HEK293T (cell line): ENCODE measurements around the gene ASB18.

Experiments used
- CTCF ChIA-PET: fragments of 350-600 bp; formaldehyde crosslinking; extraction: SDS; loops from one replicate; lab custom pipeline; 2021; ENCODE audit warnings: antibody characterized with exemption, inconsistent platforms; lab: Yijun Ruan, JAX
- POLR2A ChIA-PET: fragments of 350-600 bp; formaldehyde crosslinking; extraction: SDS; loops from one replicate; lab custom pipeline; 2020; ENCODE audit warnings: antibody characterized with exemption, inconsistent platforms; lab: Yijun Ruan, JAX
- DNase-seq: peaks from one replicate; pipeline ENCODE4 v3.0.0; 2012; ENCODE audit warnings: mixed read lengths; ENCODE audit errors: extremely low spot score
- ARNT ChIP-seq: fragments of 450-650 bp; IDR thresholded peaks from 2 replicates; pipeline ENCODE4 v1.6.1; 2017; ENCODE audit warnings: mild to moderate bottlenecking
- BHLHE40 ChIP-seq: fragments of 450-650 bp; IDR thresholded peaks from 2 replicates; pipeline ENCODE4 v1.6.1; 2016; ENCODE audit warnings: mild to moderate bottlenecking, moderate library complexity, borderline replicate concordance
- CTBP1 ChIP-seq: fragments of 450-650 bp; IDR thresholded peaks from 2 replicates; pipeline ENCODE4 v1.6.1; 2016; ENCODE audit warnings: borderline replicate concordance
- ELF4 ChIP-seq: fragments of 450-650 bp; IDR thresholded peaks from 2 replicates; pipeline ENCODE4 v1.6.1; 2017; ENCODE audit warnings: antibody characterized with exemption
- FOXA1 ChIP-seq: fragments of 450-650 bp; IDR thresholded peaks from 2 replicates; pipeline ENCODE4 v1.6.1; 2016; ENCODE audit warnings: mild to moderate bottlenecking
- FOXK2 ChIP-seq: fragments of 450-650 bp; IDR thresholded peaks from 2 replicates; pipeline ENCODE4 v1.6.1; 2016; ENCODE audit warnings: mild to moderate bottlenecking
- FOXM1 ChIP-seq: fragments of 450-650 bp; IDR thresholded peaks from 2 replicates; pipeline ENCODE4 v1.6.1; 2017; ENCODE audit warnings: mild to moderate bottlenecking, borderline replicate concordance
- HDGF ChIP-seq: fragments of 450-650 bp; IDR thresholded peaks from 2 replicates; pipeline ENCODE4 v1.6.1; 2017; ENCODE audit warnings: antibody characterized with exemption, borderline replicate concordance
- L3MBTL2 ChIP-seq: fragments of 450-650 bp; conservative IDR thresholded peaks from 2 replicates; pipeline ENCODE4 v1.6.1; 2016; ENCODE audit warnings: mild to moderate bottlenecking
- LEF1 ChIP-seq: fragments of 450-650 bp; IDR thresholded peaks from 2 replicates; pipeline ENCODE4 v1.6.1; 2017; ENCODE audit warnings: mild to moderate bottlenecking, borderline replicate concordance
- NFRKB ChIP-seq: fragments of 450-650 bp; IDR thresholded peaks from 2 replicates; pipeline ENCODE4 v1.6.1; 2016; ENCODE audit warnings: mild to moderate bottlenecking, moderate library complexity
- PKNOX1 ChIP-seq: fragments of 450-650 bp; IDR thresholded peaks from 2 replicates; pipeline ENCODE4 v1.6.1; 2016
- SP1 ChIP-seq: fragments of 450-650 bp; IDR thresholded peaks from 2 replicates; pipeline ENCODE4 v1.6.1; 2017
- SUZ12 ChIP-seq: fragments of 450-650 bp; IDR thresholded peaks from 2 replicates; pipeline ENCODE4 v1.6.1; 2016; ENCODE audit warnings: mild to moderate bottlenecking
- TARDBP ChIP-seq: fragments of 450-650 bp; IDR thresholded peaks from 2 replicates; pipeline ENCODE4 v1.6.1; 2016
- ZNF384 ChIP-seq: fragments of 450-650 bp; IDR thresholded peaks from 2 replicates; pipeline ENCODE4 v1.6.1; 2016

Gene ASB18

GRCh38 chr2:236242057-236242495 lies 22.1 kb downstream of the ASB18 start:
- ChIA-PET CTCF (no interaction called here), POLR2A (no interaction called here)

DNA sequence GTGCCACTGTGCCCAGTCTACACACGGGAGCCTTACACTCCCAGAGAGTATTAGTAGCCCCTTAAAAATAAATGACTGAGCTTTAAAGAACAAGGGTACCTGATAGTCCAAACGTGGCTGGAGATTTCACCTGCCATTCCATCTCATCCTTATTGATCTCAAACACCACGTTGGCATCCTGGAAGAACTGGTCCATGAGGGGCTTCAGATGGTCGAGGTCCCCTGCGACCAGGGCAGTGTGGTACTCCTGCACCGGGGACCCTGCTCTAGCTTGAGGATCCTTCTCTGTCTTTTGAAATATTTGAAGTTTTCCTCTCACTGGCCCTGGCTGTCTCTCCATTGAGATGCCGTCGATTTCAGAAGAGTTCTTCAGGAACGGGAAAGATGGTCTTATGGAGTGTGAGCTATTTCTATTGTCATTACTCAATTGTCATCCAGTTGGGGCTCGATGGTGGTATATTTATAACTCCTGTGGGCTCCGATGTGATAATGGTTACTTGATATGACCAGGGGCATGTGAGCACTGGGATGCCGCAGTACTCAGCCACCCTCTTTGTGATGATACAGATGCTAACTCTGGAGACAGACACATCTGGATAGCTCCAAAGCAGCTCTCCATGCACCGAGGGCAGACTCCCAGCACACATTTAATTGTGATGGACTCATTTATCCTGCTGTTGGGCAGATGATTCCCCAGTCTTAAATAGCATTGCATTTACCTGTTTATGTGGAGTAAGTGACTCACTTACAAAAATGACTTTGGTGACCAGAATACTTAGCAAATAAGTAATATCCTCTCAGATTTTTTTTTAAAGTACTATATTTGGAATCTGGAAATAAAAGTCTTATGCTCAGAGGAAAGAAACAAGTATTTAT lies 22.8 kb downstream of the ASB18 start:
- no peak for DNase-seq
- TF ChIP-seq PKNOX1 (no peak), ARNT (no peak), HDGF (no peak), LEF1 (no peak), BHLHE40 (no peak), FOXM1 (no peak), TARDBP (no peak), NFRKB (no peak), ELF4 (no peak), SP1 (no peak), FOXA1 (no peak), CTBP1 (no peak), FOXK2 (no peak), SUZ12 (no peak)
- CTCF ChIA-PET, result no interaction called here
- POLR2A ChIA-PET, result no interaction called here

More at GRCh38 chr2:236242057-236242495, 22.1 kb downstream of the ASB18 start:
- DNase-seq, result no peak
- TF ChIP-seq TARDBP (no peak), FOXA1 (no peak), LEF1 (no peak), CTBP1 (no peak), NFRKB (no peak), SUZ12 (no peak), PKNOX1 (no peak), BHLHE40 (no peak), FOXM1 (no peak), ELF4 (no peak), ZNF384 (no peak), HDGF (no peak), L3MBTL2 (no peak), ARNT (no peak), SP1 (no peak), FOXK2 (no peak)

DNA sequence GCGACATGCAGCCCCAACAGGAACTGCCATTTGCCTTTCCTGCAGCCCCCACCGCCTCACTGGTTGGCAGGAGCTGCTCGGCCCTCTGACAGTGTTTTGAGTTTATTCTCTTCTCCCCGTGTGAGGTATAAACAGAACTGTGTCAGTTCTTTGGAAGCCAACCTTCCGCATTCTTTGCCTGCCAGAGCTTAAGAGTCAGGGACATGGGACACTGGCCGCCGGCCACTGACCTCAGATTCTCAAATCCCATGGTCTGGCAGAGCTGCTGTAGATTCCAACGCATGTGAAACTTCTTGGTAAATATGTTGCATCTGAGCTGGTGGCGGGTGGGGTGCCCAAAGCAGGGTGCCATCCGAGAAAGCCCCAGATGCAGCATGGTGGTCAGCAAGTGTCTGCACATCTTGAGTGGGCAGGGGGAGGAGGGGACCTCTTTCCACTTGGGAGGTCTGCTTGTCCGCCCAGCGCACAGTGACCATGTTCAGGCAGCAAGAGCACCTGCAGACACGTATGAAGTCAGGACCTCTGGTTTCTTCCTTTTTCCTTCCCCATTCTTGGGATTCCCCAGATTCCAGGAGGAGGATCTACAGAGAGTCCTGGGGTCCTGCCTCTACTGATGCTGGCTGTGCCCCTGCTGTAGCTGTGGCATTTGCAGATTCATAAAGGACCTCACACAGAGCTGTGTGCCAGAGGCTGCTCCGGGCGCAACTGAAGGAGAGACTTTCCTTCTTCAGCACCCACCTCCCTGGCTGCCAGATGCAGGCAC lies 23.8 kb downstream of the ASB18 start:
- DNase-seq, result no peak
- POLR2A ChIA-PET, result no interaction called here
- no peak for TF ChIP-seq ARNT
- TF ChIP-seq FOXA1, result no peak
- no peak for TF ChIP-seq CTBP1
- TF ChIP-seq TARDBP, result no peak
- TF ChIP-seq L3MBTL2, result no peak
- no peak for TF ChIP-seq ELF4
- TF ChIP-seq SP1, result no peak
- no peak for TF ChIP-seq HDGF
- no peak for TF ChIP-seq FOXM1
- no peak for TF ChIP-seq NFRKB
- TF ChIP-seq PKNOX1, result no peak
- no peak for TF ChIP-seq BHLHE40
- no peak for TF ChIP-seq SUZ12
- no peak for TF ChIP-seq LEF1
- TF ChIP-seq ZNF384, result no peak
- no peak for TF ChIP-seq FOXK2
- CTCF ChIA-PET, result no interaction called here

- ChIA-PET POLR2A (no interaction called here), CTCF (no interaction called here)
- TF ChIP-seq ELF4, result no peak
- TF ChIP-seq HDGF, result no peak
- no peak for DNase-seq
These were observed 24.7 kb downstream of the ASB18 start for GRCh38 chr2:236239276-236240065.

- ChIA-PET POLR2A (no interaction called here), CTCF (no interaction called here)
- TF ChIP-seq FOXM1, result no peak
- TF ChIP-seq BHLHE40, result no peak
- no peak for TF ChIP-seq SUZ12
- TF ChIP-seq ELF4, result no peak
- TF ChIP-seq ARNT, result no peak
- no peak for TF ChIP-seq HDGF
- TF ChIP-seq SP1, result no peak
- TF ChIP-seq TARDBP, result no peak
- DNase-seq, result no peak
These were observed 25.5 kb downstream of the ASB18 start for GRCh38 chr2:236238751-236239150.
